ENCODE results near the gene ZNF652.

DNA sequence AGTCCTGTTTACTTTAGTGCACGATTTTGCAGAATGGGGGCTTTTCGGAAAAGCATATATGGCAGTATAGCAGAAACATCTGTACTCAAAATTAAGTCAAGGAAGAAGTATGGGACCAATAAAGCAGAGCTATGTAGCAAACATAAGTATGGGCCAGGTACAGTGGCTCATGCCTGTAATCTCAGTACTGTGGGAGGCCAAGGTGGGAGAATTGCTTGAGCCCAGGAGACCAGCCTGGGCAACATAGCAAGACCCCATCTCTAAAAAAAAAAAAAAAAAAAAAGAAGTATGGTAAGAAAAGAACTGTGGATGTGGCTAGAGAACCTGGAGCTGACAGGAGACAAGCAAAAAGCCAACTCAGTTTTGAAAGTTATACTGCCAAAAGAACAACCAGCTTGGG lies 36.1 kb downstream of the ZNF652 start:
- TF ChIP-seq, protein P1, sequence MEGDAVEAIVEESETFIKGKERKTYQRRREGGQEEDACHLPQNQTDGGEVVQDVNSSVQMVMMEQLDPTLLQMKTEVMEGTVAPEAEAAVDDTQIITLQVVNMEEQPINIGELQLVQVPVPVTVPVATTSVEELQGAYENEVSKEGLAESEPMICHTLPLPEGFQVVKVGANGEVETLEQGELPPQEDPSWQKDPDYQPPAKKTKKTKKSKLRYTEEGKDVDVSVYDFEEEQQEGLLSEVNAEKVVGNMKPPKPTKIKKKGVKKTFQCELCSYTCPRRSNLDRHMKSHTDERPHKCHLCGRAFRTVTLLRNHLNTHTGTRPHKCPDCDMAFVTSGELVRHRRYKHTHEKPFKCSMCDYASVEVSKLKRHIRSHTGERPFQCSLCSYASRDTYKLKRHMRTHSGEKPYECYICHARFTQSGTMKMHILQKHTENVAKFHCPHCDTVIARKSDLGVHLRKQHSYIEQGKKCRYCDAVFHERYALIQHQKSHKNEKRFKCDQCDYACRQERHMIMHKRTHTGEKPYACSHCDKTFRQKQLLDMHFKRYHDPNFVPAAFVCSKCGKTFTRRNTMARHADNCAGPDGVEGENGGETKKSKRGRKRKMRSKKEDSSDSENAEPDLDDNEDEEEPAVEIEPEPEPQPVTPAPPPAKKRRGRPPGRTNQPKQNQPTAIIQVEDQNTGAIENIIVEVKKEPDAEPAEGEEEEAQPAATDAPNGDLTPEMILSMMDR (conservative IDR thresholded peaks at IDR 0.05; ENCODE audit: low read depth, low read length) = no peak
- TF ChIP-seq EZH2 (IDR thresholded peaks at IDR 0.05; ENCODE audit: borderline replicate concordance, low read depth, low read length, poor library complexity, severe bottlenecking) = no peak
